K562 (cell line): ENCODE measurements around the gene TRIM33. TPM values are rescaled to one million over a fixed set of nuclear protein-coding genes. Genes with fewer than 3 reads are reported as not detected.
A peak's percentile ranks its signal among the peaks of the same experiment; 100 is the strongest.

Source experiments
- BCLAF1 ChIP-seq, 2 experiments: fragments of 450-650 bp in 1 of 2; IDR thresholded peaks; 2 replicates each; pipeline ENCODE4 v1.6.1; 2011 to 2017; ENCODE audit warnings: low read depth in 2 of 2, antibody characterized with exemption in 1 of 2, borderline replicate concordance in 1 of 2, low read length in 1 of 2, mild to moderate bottlenecking in 1 of 2, mixed read lengths in 1 of 2; ENCODE audit not compliant: control insufficient read depth in 1 of 2
- BHLHE40 ChIP-seq: IDR thresholded peaks from 2 replicates; pipeline ENCODE4 v1.6.1; 2011; ENCODE audit warnings: low read length, improper control_type of control experiment
- CBX5 ChIP-seq: IDR thresholded peaks from 2 replicates; pipeline ENCODE4 v1.6.1; 2014; ENCODE audit warnings: low read depth, borderline replicate concordance
- CHCHD3 ChIP-seq: fragments of 250-450 bp; sonication (Bioruptor Pico); IDR thresholded peaks from 2 replicates; pipeline ENCODE4 v2.1.2; 2022; ENCODE audit warnings: mild to moderate bottlenecking
- E2F8 ChIP-seq: fragments of 450-650 bp; IDR thresholded peaks from 2 replicates; pipeline ENCODE4 v1.7.1; 2018; ENCODE audit warnings: mild to moderate bottlenecking, low read depth; ENCODE audit not compliant: partially characterized antibody
- EGR1 ChIP-seq: fragments of 450-650 bp; conservative IDR thresholded peaks from 2 replicates; pipeline ENCODE4 v1.6.1; 2017; ENCODE audit warnings: mild to moderate bottlenecking
- FOXJ2 ChIP-seq: fragments of 200-800 bp; sonication (Bioruptor generic); IDR thresholded peaks from 2 replicates; pipeline ENCODE4 v1.6.1; 2016; ENCODE audit warnings: missing genetic modification characterization, missing compliant biosample characterization
- HDAC1 ChIP-seq, 2 experiments: fragments of 450-650 bp; IDR thresholded peaks; 2 replicates each; pipeline ENCODE4 v1.6.1; 2016 to 2017; ENCODE audit warnings: inconsistent platforms in 1 of 2, mild to moderate bottlenecking in 1 of 2, moderate library complexity in 1 of 2
- HDAC8 ChIP-seq: fragments of 450-650 bp; IDR thresholded peaks from 2 replicates; pipeline ENCODE4 v1.6.1; 2016; ENCODE audit warnings: mild to moderate bottlenecking, missing genetic modification characterization, moderate library complexity, missing compliant biosample characterization
- HMGN3 ChIP-seq: IDR thresholded peaks from 2 replicates; pipeline ENCODE4 v1.6.1; 2011; ENCODE audit warnings: borderline replicate concordance, low read depth, mild to moderate bottlenecking, mixed read lengths, low read length; ENCODE audit not compliant: insufficient read length; ENCODE audit errors: extremely low read depth
- L3MBTL2 ChIP-seq: fragments of 450-650 bp; IDR thresholded peaks from 2 replicates; pipeline ENCODE4 v1.6.1; 2016; ENCODE audit warnings: mild to moderate bottlenecking, moderate library complexity
- MCM3 ChIP-seq: fragments of 450-650 bp; IDR thresholded peaks from 2 replicates; pipeline ENCODE4 v1.6.1; 2016
- NCOA4 ChIP-seq: fragments of 450-650 bp; IDR thresholded peaks from 2 replicates; pipeline ENCODE4 v1.6.1; 2018; ENCODE audit warnings: mild to moderate bottlenecking; ENCODE audit not compliant: partially characterized antibody
- SUPT5H ChIP-seq: fragments of 450-650 bp; IDR thresholded peaks from 2 replicates; pipeline ENCODE4 v1.6.1; 2016
- TBL1XR1 ChIP-seq, 2 experiments: IDR thresholded peaks; 2 replicates each; pipeline ENCODE4 v1.6.1; 2012; ENCODE audit warnings: improper control_type of control experiment in 2 of 2, low read length in 2 of 2, mild to moderate bottlenecking in 1 of 2
- ZNF124 ChIP-seq: sonication (generic); formaldehyde crosslinking; IDR thresholded peaks from 2 replicates; pipeline ENCODE4 v1.8.1; 2022; ENCODE audit warnings: missing genetic modification reagents
- ZNF197 ChIP-seq: fragments of 200-800 bp; sonication (Bioruptor generic); IDR thresholded peaks from 2 replicates; pipeline ENCODE4 v1.6.1; 2016; ENCODE audit warnings: low read depth, missing genetic modification characterization, missing compliant biosample characterization
- ZNF280A ChIP-seq: fragments of 450-650 bp; IDR thresholded peaks from 2 replicates; pipeline ENCODE4 v1.6.1; 2018; ENCODE audit warnings: mild to moderate bottlenecking, low read depth; ENCODE audit not compliant: partially characterized antibody
- ZNF445 ChIP-seq: fragments of 250-450 bp; sonication (Bioruptor Pico); IDR thresholded peaks from 2 replicates; pipeline ENCODE4 v1.4.0; 2020; ENCODE audit warnings: low read depth, mild to moderate bottlenecking, moderate library complexity
- ZNF766 ChIP-seq: fragments of 200-800 bp; sonication (Bioruptor generic); conservative IDR thresholded peaks from 2 replicates; pipeline ENCODE4 v1.6.1; 2016; ENCODE audit warnings: missing genetic modification characterization, missing compliant biosample characterization
- ZSCAN32 ChIP-seq: fragments of 450-650 bp; formaldehyde crosslinking; IDR thresholded peaks from 2 replicates; pipeline ENCODE4 v1.4.0; 2020; ENCODE audit warnings: mild to moderate bottlenecking, moderate library complexity
- polyA plus RNA-seq, 8 experiments: library from polyadenylated mRNA; depleted of rRNA in 4 of 8; stranded (reverse) in 5 of 8; unstranded in 3 of 8; fragments of >200 nt; fragmentation: Nextera tagmentation in 2 of 8; fragmentation: Illumina TruSeq in 1 of 8; extraction: Ambion mirVana in 2 of 8; extraction: Trizol in 1 of 8; gene quantifications; 2 replicates each; pipeline versions ENCODE4 v1.2.1 to v1.2.3, GENCODE V29; 2011 to 2014; ENCODE audit warnings: inconsistent platforms in 1 of 8, missing spikeins in 1 of 8
- total RNA-seq, 7 experiments: library from RNA; depleted of rRNA in 6 of 7; stranded (reverse); fragments of >200 nt in 6 of 7; fragmentation: Illumina TruSeq in 2 of 7; extraction: Trizol in 2 of 7; gene quantifications; 2 replicates each; pipeline versions ENCODE4 v1.2.1 to v1.2.3, GENCODE V29; 2011 to 2021; ENCODE audit warnings: low replicate concordance in 1 of 7

Gene TRIM33
- total and polyA plus RNA-seq, 9 of the 15 experiments (the other 6 are each of a cell fraction or from before 2014, with no cell fraction given), result 9.3 to 58.4 (median 40.2) TPM

- TF ChIP-seq NCOA4 (no peak), L3MBTL2 (peak; percentile 99), BHLHE40 (peak; percentile 88), CBX5 (no peak), MCM3 (no peak), TBL1XR1 (IDR thresholded peaks at IDR 0.05; ENCODE audit: low read length in 2 of 2) (0 out of 4 replicates have a peak, but pooled peaks of 1 of the 2 experiments have one; percentile 15), SUPT5H (peak; percentile 96), EGR1 (peak; percentile 97), ZNF280A (peak; percentile 19), BCLAF1 (IDR thresholded peaks at IDR 0.05; ENCODE audit: borderline replicate concordance in 1 of 2, control insufficient read depth in 1 of 2, low read depth in 2 of 2, low read length in 1 of 2) (peak in 1 of 2 experiments; percentile 69; a peak in 1 of 4 replicates), ZNF197 (CRISPR knock-in tag) (peak; percentile 88; the same call in 1 of the 2 replicates), ZSCAN32 (0 out of 2 replicates have a peak, but pooled peaks have one; percentile 15), ZNF766 (CRISPR knock-in tag) (peak; percentile 71), HDAC8 (tag) (peak; percentile 23; the same call in 1 of the 2 replicates), HDAC1 (IDR thresholded peaks at IDR 0.05) (peak in 1 of 2 experiments; percentile 81; a peak in 2 of 4 replicates), CHCHD3 (CRISPR knock-in tag) (peak; percentile 88; the same call in 1 of the 2 replicates), ZNF124 (CRISPR knock-in tag) (no peak), FOXJ2 (tag) (no peak), HMGN3 (peak; percentile 82), ZNF445 (CRISPR knock-in tag) (no peak), E2F8 (peak; percentile 73)
Observed at GRCh38 chr1:114511032-114511785, at the start of gene TRIM33 (continued).
